ENCODE results near the gene MXRA8.
"Not testable (repeated sequence)": the region's sequence is repeated elsewhere in the genome, so short reads cannot be mapped to it uniquely, and the experiment has no call there.

The MXRA8 gene

DNA sequence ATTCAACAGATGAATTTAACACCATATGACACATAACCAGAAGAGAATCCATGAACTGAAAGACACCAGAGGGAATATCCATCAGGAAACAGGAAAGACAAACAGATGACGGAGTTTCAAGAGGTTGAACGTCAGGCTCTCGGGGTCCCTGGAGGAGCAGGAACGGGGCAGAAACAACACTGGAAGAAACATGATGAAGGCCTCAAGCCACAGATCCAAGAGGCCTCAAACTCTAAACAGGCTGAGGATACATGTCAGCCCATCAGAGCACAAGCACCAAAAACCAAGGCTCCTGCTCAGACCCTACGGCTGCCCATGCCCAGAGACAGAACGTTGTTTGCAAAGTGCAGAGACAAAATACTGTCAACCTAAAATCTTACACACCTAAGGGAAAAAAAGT is 40.9 kb downstream of the MXRA8 start:
- H4K20me1 ChIP-seq (ENCODE audit: insufficient read depth, low read length) = peaks cover 7% of the 10 kb centered on the region; the same call in 1 of the 2 replicates
- peaks cover 65% of the 10 kb centered on the region for H3K79me2 ChIP-seq (ENCODE audit: low read length)
- no peak overlapping the region for H3K4me2 ChIP-seq (ENCODE audit: low read depth, low read length)
- H3K27me3 ChIP-seq (replicated peaks; ENCODE audit: insufficient read depth, low read length) = no peaks in the 10 kb centered on the region
- no peak overlapping the region for H2AFZ ChIP-seq (ENCODE audit: low read length)
- 0 out of 2 replicates have a peak, but pooled peaks cover 7% of the 10 kb centered on the region for H3K36me3 ChIP-seq (replicated peaks; ENCODE audit: insufficient read depth, low read length)
- H3K9me2 ChIP-seq (replicated peaks; ENCODE audit: insufficient read depth, low read length) = no peaks in the 10 kb centered on the region
- H3K9me3 ChIP-seq (replicated peaks; ENCODE audit: insufficient read depth, low read length) = no peaks in the 10 kb centered on the region
- TF ChIP-seq EZH2 (optimal IDR thresholded peaks at IDR 0.05; ENCODE audit: low read depth, low read length) (no peak), EZH2phosphoT487 (IDR thresholded peaks at IDR 0.05; ENCODE audit: low read length) (no peak)
- TF ChIP-seq, protein P1, sequence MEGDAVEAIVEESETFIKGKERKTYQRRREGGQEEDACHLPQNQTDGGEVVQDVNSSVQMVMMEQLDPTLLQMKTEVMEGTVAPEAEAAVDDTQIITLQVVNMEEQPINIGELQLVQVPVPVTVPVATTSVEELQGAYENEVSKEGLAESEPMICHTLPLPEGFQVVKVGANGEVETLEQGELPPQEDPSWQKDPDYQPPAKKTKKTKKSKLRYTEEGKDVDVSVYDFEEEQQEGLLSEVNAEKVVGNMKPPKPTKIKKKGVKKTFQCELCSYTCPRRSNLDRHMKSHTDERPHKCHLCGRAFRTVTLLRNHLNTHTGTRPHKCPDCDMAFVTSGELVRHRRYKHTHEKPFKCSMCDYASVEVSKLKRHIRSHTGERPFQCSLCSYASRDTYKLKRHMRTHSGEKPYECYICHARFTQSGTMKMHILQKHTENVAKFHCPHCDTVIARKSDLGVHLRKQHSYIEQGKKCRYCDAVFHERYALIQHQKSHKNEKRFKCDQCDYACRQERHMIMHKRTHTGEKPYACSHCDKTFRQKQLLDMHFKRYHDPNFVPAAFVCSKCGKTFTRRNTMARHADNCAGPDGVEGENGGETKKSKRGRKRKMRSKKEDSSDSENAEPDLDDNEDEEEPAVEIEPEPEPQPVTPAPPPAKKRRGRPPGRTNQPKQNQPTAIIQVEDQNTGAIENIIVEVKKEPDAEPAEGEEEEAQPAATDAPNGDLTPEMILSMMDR (IDR thresholded peaks at IDR 0.05; ENCODE audit: low read length) = no peak
- no peak overlapping the region for H3K9ac ChIP-seq (ENCODE audit: low read length)
- no peak for DNase-seq
- no peaks in the 10 kb centered on the region for H3K4me1 ChIP-seq (ENCODE audit: low read length)
- H3K4me3 ChIP-seq (ENCODE audit: low read length) = no peak overlapping the region
- peaks cover 5% of the 10 kb centered on the region; the same call in 1 of the 2 replicates for H3F3A ChIP-seq (ENCODE audit: insufficient read depth, low read length)
- no peak overlapping the region for H3K27ac ChIP-seq (ENCODE audit: low read length)

DNA sequence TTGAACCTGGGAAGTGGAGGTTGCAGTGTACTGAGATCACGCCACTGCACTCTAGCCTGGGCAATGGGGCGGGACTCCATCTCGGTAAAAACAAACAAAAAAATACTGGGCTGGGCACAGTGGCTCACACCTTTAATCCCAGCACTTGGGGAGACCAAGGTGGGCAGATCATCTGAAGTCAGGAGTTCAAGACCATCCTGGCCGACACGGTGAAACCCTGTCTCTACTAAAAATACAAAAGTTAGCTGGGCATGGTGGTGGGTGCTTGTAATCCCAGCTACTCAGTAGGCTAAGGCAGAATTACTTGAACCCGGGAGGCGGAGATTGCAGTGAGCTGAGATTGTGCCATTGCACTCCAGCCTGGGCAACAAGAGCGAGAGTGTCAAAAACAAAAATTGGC is 42.2 kb downstream of the MXRA8 start:
- not testable (repeated sequence) for H3K9ac ChIP-seq (ENCODE audit: low read length); H3K9me3 ChIP-seq (replicated peaks; ENCODE audit: insufficient read depth, low read length); H3F3A ChIP-seq (ENCODE audit: insufficient read depth, low read length); H3K36me3 ChIP-seq (replicated peaks; ENCODE audit: insufficient read depth, low read length); H3K9me2 ChIP-seq (replicated peaks; ENCODE audit: insufficient read depth, low read length); H3K27ac ChIP-seq (ENCODE audit: low read length); H4K20me1 ChIP-seq (ENCODE audit: insufficient read depth, low read length); H3K4me1 ChIP-seq (ENCODE audit: low read length); H3K4me2 ChIP-seq (ENCODE audit: low read depth, low read length); H2AFZ ChIP-seq (ENCODE audit: low read length); DNase-seq; H3K4me3 ChIP-seq (ENCODE audit: low read length); H3K27me3 ChIP-seq (replicated peaks; ENCODE audit: insufficient read depth, low read length)
- peaks cover 54% of the 10 kb centered on the region for H3K79me2 ChIP-seq (ENCODE audit: low read length)

GRCh38 chr1:1315435-1315954 is 42.9 kb downstream of the MXRA8 start:
- Histone ChIP-seq H3K27ac (ENCODE audit: low read length) (no peak overlapping the region), H3K79me2 (ENCODE audit: low read length) (peaks cover 47% of the 10 kb centered on the region), H3K9me2 (replicated peaks; ENCODE audit: insufficient read depth, low read length) (no peaks in the 10 kb centered on the region), H3K27me3 (replicated peaks; ENCODE audit: insufficient read depth, low read length) (no peaks in the 10 kb centered on the region), H3K36me3 (replicated peaks; ENCODE audit: insufficient read depth, low read length) (0 out of 2 replicates have a peak, but pooled peaks cover 7% of the 10 kb centered on the region), H3K9me3 (replicated peaks; ENCODE audit: insufficient read depth, low read length) (no peaks in the 10 kb centered on the region), H3K4me3 (ENCODE audit: low read length) (no peak overlapping the region), H4K20me1 (ENCODE audit: insufficient read depth, low read length) (no peaks in the 10 kb centered on the region), H3K9ac (ENCODE audit: low read length) (no peak overlapping the region), H3K4me1 (ENCODE audit: low read length) (no peaks in the 10 kb centered on the region), H3F3A (ENCODE audit: insufficient read depth, low read length) (peaks cover 5% of the 10 kb centered on the region; the same call in 1 of the 2 replicates), H3K4me2 (ENCODE audit: low read depth, low read length) (no peak overlapping the region), H2AFZ (ENCODE audit: low read length) (no peak overlapping the region)
- TF ChIP-seq EZH2phosphoT487 (IDR thresholded peaks at IDR 0.05; ENCODE audit: low read length) = no peak
- TF ChIP-seq, protein P1 (IDR thresholded peaks at IDR 0.05; ENCODE audit: low read length) = no peak
- TF ChIP-seq EZH2 (optimal IDR thresholded peaks at IDR 0.05; ENCODE audit: low read depth, low read length) = no peak
- no peak for DNase-seq

GRCh38 chr1:1314678-1315335 is 43.5 kb downstream of the MXRA8 start:
- no peaks in the 10 kb centered on the region for H3K27me3 ChIP-seq (replicated peaks; ENCODE audit: insufficient read depth, low read length)
- no peak overlapping the region for H3K4me2 ChIP-seq (ENCODE audit: low read depth, low read length)
- no peaks in the 10 kb centered on the region; the same call in 1 of the 2 replicates for H3K4me1 ChIP-seq (ENCODE audit: low read length)
- H3K4me3 ChIP-seq (ENCODE audit: low read length) = no peak overlapping the region
- no peak for DNase-seq
- H4K20me1 ChIP-seq (ENCODE audit: insufficient read depth, low read length) = no peaks in the 10 kb centered on the region
- H3K79me2 ChIP-seq (ENCODE audit: low read length) = peaks cover 47% of the 10 kb centered on the region
- peaks cover 5% of the 10 kb centered on the region; the same call in 1 of the 2 replicates for H3F3A ChIP-seq (ENCODE audit: insufficient read depth, low read length)
- H3K9ac ChIP-seq (ENCODE audit: low read length) = no peak overlapping the region
- 0 out of 2 replicates have a peak, but pooled peaks cover 7% of the 10 kb centered on the region for H3K36me3 ChIP-seq (replicated peaks; ENCODE audit: insufficient read depth, low read length)
- no peaks in the 10 kb centered on the region for H3K9me2 ChIP-seq (replicated peaks; ENCODE audit: insufficient read depth, low read length)
- H3K9me3 ChIP-seq (replicated peaks; ENCODE audit: insufficient read depth, low read length) = no peaks in the 10 kb centered on the region
- no peak overlapping the region for H2AFZ ChIP-seq (ENCODE audit: low read length)
- H3K27ac ChIP-seq (ENCODE audit: low read length) = no peak overlapping the region
- TF ChIP-seq, protein P1 (IDR thresholded peaks at IDR 0.05; ENCODE audit: low read length) = no peak
- TF ChIP-seq EZH2phosphoT487 (IDR thresholded peaks at IDR 0.05; ENCODE audit: low read length) = no peak
- TF ChIP-seq EZH2 (optimal IDR thresholded peaks at IDR 0.05; ENCODE audit: low read depth, low read length) = no peak
